Raji (cell line): ENCODE results near the gene ZNF804A.

Experiments used
- POLR2A ChIP-seq: IDR thresholded peaks from 2 replicates; pipeline ENCODE4 v1.6.1; 2011; ENCODE audit warnings: low read depth, low read length, control low read depth; ENCODE audit not compliant: insufficient read depth

The ZNF804A gene

GRCh38 chr2:184598002-184598315 is 370 bp upstream of the ZNF804A start:
- no peak for TF ChIP-seq POLR2A

GRCh38 chr2:184599054-184599871 is 934 bp downstream of the ZNF804A start:
- peak; percentile 38; the same call in 1 of the 2 replicates for TF ChIP-seq POLR2A

- TF ChIP-seq POLR2A = no peak
Observed at GRCh38 chr2:184599872-184600222, 1.5 kb downstream of the ZNF804A start.

- no peak for TF ChIP-seq POLR2A
Observed at GRCh38 chr2:184602734-184603133, 4.4 kb downstream of the ZNF804A start.

- no peak for TF ChIP-seq POLR2A
Observed at GRCh38 chr2:184610891-184611290, 12.6 kb downstream of the ZNF804A start.

GRCh38 chr2:184611361-184612085 is 13.2 kb downstream of the ZNF804A start:
- no peak for TF ChIP-seq POLR2A

GRCh38 chr2:184620367-184620766 is 22.0 kb downstream of the ZNF804A start:
- no peak for TF ChIP-seq POLR2A

GRCh38 chr2:184624311-184624710 is 26.0 kb downstream of the ZNF804A start:
- TF ChIP-seq POLR2A = no peak

- TF ChIP-seq POLR2A = no peak
Observed at GRCh38 chr2:184628051-184628450, 29.7 kb downstream of the ZNF804A start.

GRCh38 chr2:184633726-184634125 is 35.4 kb downstream of the ZNF804A start:
- no peak for TF ChIP-seq POLR2A

- TF ChIP-seq POLR2A = no peak
Observed at GRCh38 chr2:184637781-184638180, 39.5 kb downstream of the ZNF804A start.

- TF ChIP-seq POLR2A = no peak
Observed at GRCh38 chr2:184644685-184645084, 46.4 kb downstream of the ZNF804A start.

GRCh38 chr2:184646177-184646576 is 47.8 kb downstream of the ZNF804A start:
- no peak for TF ChIP-seq POLR2A

GRCh38 chr2:184646593-184646992 is 48.3 kb downstream of the ZNF804A start:
- TF ChIP-seq POLR2A = no peak

- TF ChIP-seq POLR2A = no peak
Observed at GRCh38 chr2:184654945-184655344, 56.6 kb downstream of the ZNF804A start.

GRCh38 chr2:184677171-184677570 is 78.8 kb downstream of the ZNF804A start:
- TF ChIP-seq POLR2A = no peak
